ENCODE data around the gene MYT1. TPM values are rescaled to one million over a fixed set of nuclear protein-coding genes. Genes with fewer than 3 reads are reported as not detected.

MYT1 gene
- total RNA-seq, 1 experiment from 2014 or later = 4.1 TPM

DNA sequence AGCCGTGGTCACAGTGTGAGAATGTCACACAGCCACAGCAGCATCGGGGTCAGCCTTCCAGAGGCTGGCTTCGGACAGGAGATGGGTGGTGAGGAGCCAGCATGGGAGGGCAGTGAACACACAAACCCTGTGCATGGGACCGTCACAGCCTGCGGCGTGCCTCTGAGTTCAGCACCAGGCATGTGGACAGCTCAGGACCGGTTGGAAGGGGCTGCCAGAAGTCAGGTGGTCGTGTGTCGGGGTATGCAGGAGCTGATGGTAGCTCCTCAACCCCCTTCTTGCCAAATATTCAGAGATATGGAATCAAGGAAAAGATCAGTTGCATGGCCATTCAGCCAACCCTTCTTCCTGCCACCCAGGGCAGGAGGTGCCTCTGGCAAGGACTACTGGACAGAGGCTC, 28.2 kb downstream of the MYT1 start:
- DNase-seq = no peak

DNA sequence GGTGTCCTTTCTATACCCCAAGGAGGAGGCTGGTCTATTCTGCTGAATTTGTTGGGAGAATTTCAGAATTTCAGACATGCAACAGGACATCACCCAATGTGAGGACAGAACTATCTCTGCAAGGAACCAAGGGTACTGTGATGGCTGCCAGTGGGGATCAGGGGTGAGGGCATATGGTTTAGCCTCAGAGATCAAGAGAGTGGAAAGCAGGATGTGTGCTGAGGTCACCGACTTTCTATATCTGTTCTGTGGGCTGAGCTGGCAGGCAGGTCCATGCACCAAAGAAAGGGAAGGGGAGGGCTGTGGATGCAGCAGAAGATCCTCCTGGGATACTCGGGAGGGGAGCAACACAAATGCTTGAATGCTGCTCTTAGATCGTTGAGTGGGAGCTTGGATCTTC, 28.8 kb downstream of the MYT1 start:
- Histone ChIP-seq H3K9ac (ENCODE audit: low read length) (no peak overlapping the region), H3K27me3 (ENCODE audit: low read length) (no peaks in the 10 kb centered on the region)

More for the DNA sequence above, 28.2 kb downstream of the MYT1 start:
- Histone ChIP-seq H3K4me3 (ENCODE audit: low read length) (no peak overlapping the region), H3K9ac (ENCODE audit: low read length) (no peak overlapping the region), H3K9me3 (ENCODE audit: low read length) (no peaks in the 10 kb centered on the region), H3K4me2 (ENCODE audit: low read depth, low read length, poor library complexity, severe bottlenecking) (no peak overlapping the region), H2AFZ (ENCODE audit: low read length) (no peak overlapping the region), H4K20me1 (ENCODE audit: insufficient read depth, low read depth, low read length) (no peaks in the 10 kb centered on the region), H3K27ac (ENCODE audit: low read length) (no peak overlapping the region), H3K27me3 (ENCODE audit: low read length) (no peaks in the 10 kb centered on the region), H3K36me3 (ENCODE audit: insufficient read depth, low read length) (no peaks in the 10 kb centered on the region), H3K79me2 (ENCODE audit: low read length) (no peaks in the 10 kb centered on the region), H3K9me2 (replicated peaks; ENCODE audit: insufficient read depth, low read length) (no peaks in the 10 kb centered on the region), H3K4me1 (ENCODE audit: low read length) (no peaks in the 10 kb centered on the region)

DNA sequence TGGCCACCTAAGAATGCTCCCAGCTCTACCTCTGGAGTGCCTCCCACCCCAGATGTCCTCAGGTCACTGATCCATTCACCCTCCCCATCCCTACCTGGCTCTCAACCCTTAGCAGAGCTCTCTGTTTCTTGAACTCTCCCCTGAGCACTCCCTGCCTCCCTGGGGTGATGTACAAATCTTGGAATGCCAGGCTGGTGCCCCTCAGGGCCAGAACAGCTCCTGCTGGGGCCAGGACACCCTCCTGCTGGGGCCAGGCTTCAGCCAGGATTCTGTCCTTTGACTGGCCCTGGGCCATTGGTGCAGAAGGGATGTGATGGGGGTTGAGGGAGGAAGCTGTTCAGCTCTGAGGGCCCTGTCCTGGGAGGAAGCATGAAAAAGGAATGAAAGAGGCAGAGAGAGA, 30.0 kb downstream of the MYT1 start:
- Histone ChIP-seq H3K4me3 (ENCODE audit: low read length) (no peak overlapping the region), H4K20me1 (ENCODE audit: insufficient read depth, low read depth, low read length) (no peaks in the 10 kb centered on the region), H3K27me3 (ENCODE audit: low read length) (no peaks in the 10 kb centered on the region)

More for the DNA sequence above, 28.8 kb downstream of the MYT1 start:
- no peak overlapping the region for H2AFZ ChIP-seq (ENCODE audit: low read length)
- no peaks in the 10 kb centered on the region for H4K20me1 ChIP-seq (ENCODE audit: insufficient read depth, low read depth, low read length)
- no peaks in the 10 kb centered on the region for H3K4me1 ChIP-seq (ENCODE audit: low read length)
- no peaks in the 10 kb centered on the region for H3K9me3 ChIP-seq (ENCODE audit: low read length)
- H3K9me2 ChIP-seq (replicated peaks; ENCODE audit: insufficient read depth, low read length) = no peaks in the 10 kb centered on the region
- H3K79me2 ChIP-seq (ENCODE audit: low read length) = no peaks in the 10 kb centered on the region
- no peaks in the 10 kb centered on the region for H3K36me3 ChIP-seq (ENCODE audit: insufficient read depth, low read length)
- no peak for DNase-seq
- H3K4me2 ChIP-seq (ENCODE audit: low read depth, low read length, poor library complexity, severe bottlenecking) = no peak overlapping the region
- H3K27ac ChIP-seq (ENCODE audit: low read length) = no peak overlapping the region
- no peak overlapping the region for H3K4me3 ChIP-seq (ENCODE audit: low read length)

DNA sequence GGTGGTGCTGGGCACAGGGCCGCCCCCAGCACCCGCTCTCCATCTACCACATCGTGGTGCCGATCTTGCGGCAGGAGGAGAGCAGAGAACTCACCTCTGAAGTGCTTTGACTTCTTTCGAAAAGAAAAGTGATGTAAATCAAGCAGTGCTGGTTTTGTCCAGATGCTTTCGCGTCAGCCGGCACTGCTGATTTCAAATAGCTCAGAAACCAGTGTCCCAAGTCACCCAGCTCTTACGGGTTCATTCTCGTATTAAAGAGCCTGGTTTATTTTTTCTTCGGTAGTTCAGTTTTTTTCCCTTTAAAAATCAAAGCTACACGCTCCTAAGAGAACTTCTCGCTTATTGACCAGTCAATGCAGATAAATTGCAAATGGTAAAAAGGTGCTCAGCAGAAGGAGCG, 32.1 kb downstream of the MYT1 start:
- no peaks in the 10 kb centered on the region for H3K9me2 ChIP-seq (replicated peaks; ENCODE audit: insufficient read depth, low read length)
- no peak overlapping the region for H2AFZ ChIP-seq (ENCODE audit: low read length)
- no peak overlapping the region for H3K4me2 ChIP-seq (ENCODE audit: low read depth, low read length, poor library complexity, severe bottlenecking)
- H3K4me3 ChIP-seq (ENCODE audit: low read length) = no peak overlapping the region
- no peak for DNase-seq
- no peak overlapping the region for H3K27ac ChIP-seq (ENCODE audit: low read length)
- H3K36me3 ChIP-seq (ENCODE audit: insufficient read depth, low read length) = no peaks in the 10 kb centered on the region
- H3K9ac ChIP-seq (ENCODE audit: low read length) = no peak overlapping the region
- no peaks in the 10 kb centered on the region for H3K27me3 ChIP-seq (ENCODE audit: low read length)
- H3K9me3 ChIP-seq (ENCODE audit: low read length) = no peaks in the 10 kb centered on the region
- H4K20me1 ChIP-seq (ENCODE audit: insufficient read depth, low read depth, low read length) = no peaks in the 10 kb centered on the region
- no peaks in the 10 kb centered on the region for H3K79me2 ChIP-seq (ENCODE audit: low read length)
- H3K4me1 ChIP-seq (ENCODE audit: low read length) = no peaks in the 10 kb centered on the region

More for the DNA sequence above, 30.0 kb downstream of the MYT1 start:
- Histone ChIP-seq H3K9me3 (ENCODE audit: low read length) (no peaks in the 10 kb centered on the region), H3K4me2 (ENCODE audit: low read depth, low read length, poor library complexity, severe bottlenecking) (no peak overlapping the region), H3K9me2 (replicated peaks; ENCODE audit: insufficient read depth, low read length) (no peaks in the 10 kb centered on the region), H3K9ac (ENCODE audit: low read length) (no peak overlapping the region), H3K4me1 (ENCODE audit: low read length) (no peaks in the 10 kb centered on the region), H3K36me3 (ENCODE audit: insufficient read depth, low read length) (no peaks in the 10 kb centered on the region), H3K79me2 (ENCODE audit: low read length) (no peaks in the 10 kb centered on the region), H2AFZ (ENCODE audit: low read length) (no peak overlapping the region), H3K27ac (ENCODE audit: low read length) (no peak overlapping the region)
- no peak for DNase-seq

DNA sequence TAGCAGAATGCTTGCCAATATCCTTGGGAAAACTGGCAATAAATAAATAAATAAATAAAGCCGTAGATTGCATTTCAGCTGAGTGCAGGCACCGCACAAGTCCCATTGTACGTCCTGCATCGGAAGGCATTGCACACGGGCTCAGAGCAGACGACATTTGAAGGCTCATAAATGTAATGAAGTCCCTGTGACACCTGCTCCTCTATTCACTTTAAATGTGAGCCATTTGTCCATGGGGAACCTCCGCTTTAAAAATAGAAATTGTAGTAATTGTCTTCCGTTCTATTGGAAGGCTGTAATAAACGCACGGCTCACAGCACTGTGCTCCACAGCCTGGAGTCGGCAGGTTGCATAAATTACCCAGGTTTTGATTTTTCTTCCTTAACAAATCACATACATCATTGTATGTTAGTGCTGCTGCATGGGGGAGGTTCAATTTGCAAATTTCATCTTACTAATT, 32.6 kb downstream of the MYT1 start:
- Histone ChIP-seq H3K9ac (ENCODE audit: low read length) (no peak overlapping the region), H3K79me2 (ENCODE audit: low read length) (no peaks in the 10 kb centered on the region), H4K20me1 (ENCODE audit: insufficient read depth, low read depth, low read length) (no peaks in the 10 kb centered on the region), H3K27ac (ENCODE audit: low read length) (no peak overlapping the region), H3K9me2 (replicated peaks; ENCODE audit: insufficient read depth, low read length) (no peaks in the 10 kb centered on the region), H3K27me3 (ENCODE audit: low read length) (no peaks in the 10 kb centered on the region), H3K4me1 (ENCODE audit: low read length) (no peaks in the 10 kb centered on the region), H2AFZ (ENCODE audit: low read length) (no peak overlapping the region), H3K4me2 (ENCODE audit: low read depth, low read length, poor library complexity, severe bottlenecking) (no peak overlapping the region), H3K36me3 (ENCODE audit: insufficient read depth, low read length) (no peaks in the 10 kb centered on the region), H3K4me3 (ENCODE audit: low read length) (no peak overlapping the region), H3K9me3 (ENCODE audit: low read length) (no peaks in the 10 kb centered on the region)
- no peak for DNase-seq

DNA sequence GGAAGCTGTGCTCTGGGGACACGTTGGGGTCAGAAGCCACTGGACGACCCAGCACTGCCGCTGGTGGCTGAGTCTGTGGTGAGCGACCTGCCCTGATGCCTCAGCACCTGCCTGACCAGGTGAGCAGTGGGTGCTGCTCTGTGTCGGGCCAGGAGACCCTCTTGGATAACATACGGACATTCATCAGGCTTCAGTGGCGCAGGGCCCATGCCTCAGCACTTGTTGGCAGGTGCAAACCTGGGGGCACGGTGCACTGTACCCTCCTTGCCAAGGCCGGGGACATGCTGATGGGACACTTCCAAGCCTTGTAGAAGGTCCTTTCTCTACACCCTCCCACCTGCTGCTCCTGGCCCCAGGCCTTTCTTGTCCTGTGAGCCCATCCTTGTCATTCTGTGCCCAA, 34.1 kb downstream of the MYT1 start:
- no peak overlapping the region for H3K4me3 ChIP-seq (ENCODE audit: low read length)
- H3K27ac ChIP-seq (ENCODE audit: low read length) = no peak overlapping the region
- H3K27me3 ChIP-seq (ENCODE audit: low read length) = no peaks in the 10 kb centered on the region
- H3K79me2 ChIP-seq (ENCODE audit: low read length) = no peaks in the 10 kb centered on the region
- H3K9me3 ChIP-seq (ENCODE audit: low read length) = no peaks in the 10 kb centered on the region
- no peaks in the 10 kb centered on the region for H3K4me1 ChIP-seq (ENCODE audit: low read length)
- no peaks in the 10 kb centered on the region for H3K9me2 ChIP-seq (replicated peaks; ENCODE audit: insufficient read depth, low read length)
- no peak for DNase-seq
- no peak overlapping the region for H3K9ac ChIP-seq (ENCODE audit: low read length)
- H3K36me3 ChIP-seq (ENCODE audit: insufficient read depth, low read length) = no peaks in the 10 kb centered on the region
- H2AFZ ChIP-seq (ENCODE audit: low read length) = no peak overlapping the region
- no peaks in the 10 kb centered on the region for H4K20me1 ChIP-seq (ENCODE audit: insufficient read depth, low read depth, low read length)
- H3K4me2 ChIP-seq (ENCODE audit: low read depth, low read length, poor library complexity, severe bottlenecking) = no peak overlapping the region

DNA sequence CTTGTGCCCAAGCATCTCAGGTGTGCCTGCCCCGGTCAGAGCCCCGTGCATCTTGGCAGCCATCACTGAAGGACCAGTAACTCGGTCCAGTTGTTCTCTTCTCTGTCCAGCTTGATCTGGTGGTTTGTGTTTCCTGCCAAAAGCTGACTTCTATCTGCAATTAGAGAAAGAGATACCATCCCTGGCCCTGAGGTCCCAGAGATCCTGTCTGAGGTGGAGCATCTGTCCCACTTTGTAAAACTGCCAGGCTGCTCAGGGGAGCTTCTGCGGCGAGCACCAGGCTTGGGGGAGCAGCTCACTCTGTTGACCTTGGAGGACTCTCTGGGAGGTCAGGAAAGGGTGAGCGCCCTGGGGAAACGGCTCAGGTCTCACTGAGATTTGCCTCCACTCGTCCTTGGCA, 35.1 kb downstream of the MYT1 start:
- H4K20me1 ChIP-seq (ENCODE audit: insufficient read depth, low read depth, low read length) = no peaks in the 10 kb centered on the region
- no peak overlapping the region for H3K27ac ChIP-seq (ENCODE audit: low read length)
- no peaks in the 10 kb centered on the region for H3K9me2 ChIP-seq (replicated peaks; ENCODE audit: insufficient read depth, low read length)
- no peaks in the 10 kb centered on the region for H3K9me3 ChIP-seq (ENCODE audit: low read length)
- no peak overlapping the region for H2AFZ ChIP-seq (ENCODE audit: low read length)
- no peak overlapping the region for H3K4me3 ChIP-seq (ENCODE audit: low read length)
- no peaks in the 10 kb centered on the region for H3K27me3 ChIP-seq (ENCODE audit: low read length)
- no peaks in the 10 kb centered on the region for H3K79me2 ChIP-seq (ENCODE audit: low read length)
- H3K36me3 ChIP-seq (ENCODE audit: insufficient read depth, low read length) = no peaks in the 10 kb centered on the region
- H3K4me2 ChIP-seq (ENCODE audit: low read depth, low read length, poor library complexity, severe bottlenecking) = no peak overlapping the region
- no peak for DNase-seq
- H3K4me1 ChIP-seq (ENCODE audit: low read length) = no peaks in the 10 kb centered on the region
- H3K9ac ChIP-seq (ENCODE audit: low read length) = no peak overlapping the region

DNA sequence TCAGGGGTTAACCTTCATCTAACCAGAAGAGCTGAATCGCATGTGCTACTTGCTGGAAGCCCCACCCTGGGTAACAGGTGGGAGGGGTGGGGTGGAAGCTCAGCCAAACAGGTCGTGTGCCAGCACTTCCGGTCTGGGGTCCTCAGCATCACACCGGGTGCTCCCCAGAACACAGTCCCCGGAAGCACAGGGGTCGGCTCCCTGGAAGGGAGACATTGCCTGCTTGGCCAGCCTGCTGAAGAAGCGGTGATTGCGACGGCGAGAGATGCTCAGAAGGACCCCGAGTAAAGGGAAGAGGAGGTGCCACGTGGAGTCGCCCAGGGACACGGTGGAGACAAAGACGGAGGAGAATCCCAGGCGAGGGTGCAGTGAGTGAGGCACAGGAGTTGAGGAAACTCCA, 36.5 kb downstream of the MYT1 start:
- Histone ChIP-seq H3K36me3 (ENCODE audit: insufficient read depth, low read length) (no peaks in the 10 kb centered on the region), H2AFZ (ENCODE audit: low read length) (no peak overlapping the region), H3K27ac (ENCODE audit: low read length) (no peak overlapping the region), H4K20me1 (ENCODE audit: insufficient read depth, low read depth, low read length) (no peaks in the 10 kb centered on the region), H3K79me2 (ENCODE audit: low read length) (no peaks in the 10 kb centered on the region), H3K27me3 (ENCODE audit: low read length) (no peaks in the 10 kb centered on the region), H3K9me2 (replicated peaks; ENCODE audit: insufficient read depth, low read length) (no peaks in the 10 kb centered on the region), H3K4me2 (ENCODE audit: low read depth, low read length, poor library complexity, severe bottlenecking) (no peak overlapping the region), H3K4me1 (ENCODE audit: low read length) (no peaks in the 10 kb centered on the region), H3K9me3 (ENCODE audit: low read length) (no peaks in the 10 kb centered on the region), H3K4me3 (ENCODE audit: low read length) (no peak overlapping the region), H3K9ac (ENCODE audit: low read length) (no peak overlapping the region)
- DNase-seq = no peak

DNA sequence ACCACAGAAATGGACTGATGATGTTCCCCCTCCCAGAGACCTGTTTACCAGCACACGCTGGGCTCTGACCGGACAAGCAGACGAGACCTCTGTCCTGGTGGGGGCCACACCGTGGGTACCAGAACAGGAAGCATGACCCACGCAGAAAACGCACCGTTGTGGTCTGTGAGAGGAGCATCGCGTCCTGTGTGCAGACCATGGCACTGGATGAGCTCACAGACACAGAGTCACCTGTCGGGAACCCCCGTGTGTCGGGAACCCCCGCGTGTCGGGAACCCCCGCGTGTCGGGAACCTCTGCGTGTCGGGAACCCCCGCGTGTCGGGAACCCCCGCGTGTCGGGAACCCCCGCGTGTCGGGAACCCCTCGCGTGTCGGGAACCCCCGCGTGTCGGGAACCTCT, 37.4 kb downstream of the MYT1 start:
- Histone ChIP-seq H3K4me3 (ENCODE audit: low read length) (no peak overlapping the region), H3K36me3 (ENCODE audit: insufficient read depth, low read length) (no peaks in the 10 kb centered on the region), H3K4me2 (ENCODE audit: low read depth, low read length, poor library complexity, severe bottlenecking) (no peak overlapping the region), H4K20me1 (ENCODE audit: insufficient read depth, low read depth, low read length) (no peaks in the 10 kb centered on the region), H3K4me1 (ENCODE audit: low read length) (no peaks in the 10 kb centered on the region), H3K27ac (ENCODE audit: low read length) (no peak overlapping the region), H2AFZ (ENCODE audit: low read length) (no peak overlapping the region), H3K9ac (ENCODE audit: low read length) (no peak overlapping the region), H3K9me2 (replicated peaks; ENCODE audit: insufficient read depth, low read length) (no peaks in the 10 kb centered on the region), H3K27me3 (ENCODE audit: low read length) (no peaks in the 10 kb centered on the region), H3K79me2 (ENCODE audit: low read length) (no peaks in the 10 kb centered on the region), H3K9me3 (ENCODE audit: low read length) (no peaks in the 10 kb centered on the region)
- DNase-seq = no peak
